Uterus (tissue), 2 donors: ENCODE measurements around the gene PRR20G.

Experiments
- CTCF ChIP-seq, 4 experiments: fragments of 200-600 bp in 2 of 4; fragments of 450-650 bp in 2 of 4; sonication (generic) in 2 of 4; IDR thresholded peaks; one replicate each; pipeline ENCODE4 v1.5.1; 2016 to 2019; ENCODE audit warnings: antibody characterized with exemption in 4 of 4, mild to moderate bottlenecking in 2 of 4, moderate library complexity in 1 of 4
- POLR2A ChIP-seq, 2 donors: fragments of 450-650 bp; IDR thresholded peaks; one replicate each; pipeline ENCODE4 v1.6.1; 2016; ENCODE audit warnings: antibody characterized with exemption in 2 of 2, mild to moderate bottlenecking in 1 of 2, moderate library complexity in 1 of 2

DNA sequence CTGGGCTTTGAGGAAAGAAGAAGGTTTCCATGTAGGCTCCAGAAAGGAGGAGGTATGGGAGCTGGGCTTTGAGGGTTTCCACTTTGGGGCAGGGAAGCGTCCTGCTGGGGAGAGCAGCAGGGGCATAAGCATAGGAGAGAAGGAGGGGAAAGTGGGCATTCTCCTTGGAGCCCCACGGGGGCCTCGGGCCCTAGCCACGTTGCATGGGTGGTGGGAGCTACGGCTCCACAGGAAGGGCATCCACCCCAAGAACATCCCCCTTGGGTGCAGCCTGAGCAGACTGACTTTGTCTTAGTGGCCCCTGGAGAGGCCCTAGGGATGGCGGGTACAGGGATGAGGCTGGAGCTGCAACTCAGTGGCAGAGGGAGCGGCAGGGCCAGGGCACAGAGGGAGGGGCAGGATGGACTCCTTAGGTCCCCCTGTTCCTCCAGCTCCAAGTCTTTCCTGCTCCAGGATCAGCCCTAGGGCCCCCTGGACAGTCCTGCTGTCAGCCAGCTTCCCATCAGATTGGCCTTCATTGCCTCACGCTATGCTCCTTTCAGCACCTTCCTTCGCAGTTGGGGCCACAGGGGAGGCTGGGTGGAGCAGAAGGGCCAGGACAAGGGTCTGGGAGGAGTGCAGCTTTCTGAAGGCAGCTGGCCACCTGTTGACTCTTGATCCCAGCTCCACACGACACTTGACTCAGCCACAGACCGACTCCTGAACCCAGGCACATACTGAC lies 22.9 kb downstream of the PRR20G start:
- TF ChIP-seq POLR2A (IDR thresholded peaks at IDR 0.05) (no peak), CTCF (IDR thresholded peaks at IDR 0.05) (no peak)
